HG03159 (cell line): ENCODE measurements around the gene MACC1.

ENCODE experiments used
- ATAC-seq: cut with Tn5 transposase; IDR thresholded peaks from one replicate; pipeline ENCODE4 v1.9.1; 2021; ENCODE audit warnings: mild to moderate bottlenecking, moderate library complexity; ENCODE audit not compliant: unreplicated experiment

The MACC1 gene

DNA sequence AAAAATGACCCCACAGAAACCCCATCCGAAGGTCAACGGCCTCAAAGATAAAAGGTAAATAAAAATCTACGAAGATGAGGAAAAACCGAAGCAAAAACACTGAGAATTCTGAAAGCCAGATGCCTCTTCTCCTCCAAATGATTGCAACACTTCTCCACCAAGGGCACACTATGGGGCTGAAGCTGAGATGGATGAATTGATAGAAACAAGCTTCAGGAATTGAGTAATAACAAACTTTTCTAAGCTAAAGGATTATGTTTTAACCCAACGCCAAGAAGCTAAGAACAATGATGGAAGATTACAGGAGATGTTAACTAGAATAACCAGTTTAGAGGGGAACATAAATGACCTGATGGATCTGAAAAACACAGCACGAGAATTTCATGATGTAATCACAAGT lies 127.8 kb downstream of the MACC1 start:
- no peak for ATAC-seq

DNA sequence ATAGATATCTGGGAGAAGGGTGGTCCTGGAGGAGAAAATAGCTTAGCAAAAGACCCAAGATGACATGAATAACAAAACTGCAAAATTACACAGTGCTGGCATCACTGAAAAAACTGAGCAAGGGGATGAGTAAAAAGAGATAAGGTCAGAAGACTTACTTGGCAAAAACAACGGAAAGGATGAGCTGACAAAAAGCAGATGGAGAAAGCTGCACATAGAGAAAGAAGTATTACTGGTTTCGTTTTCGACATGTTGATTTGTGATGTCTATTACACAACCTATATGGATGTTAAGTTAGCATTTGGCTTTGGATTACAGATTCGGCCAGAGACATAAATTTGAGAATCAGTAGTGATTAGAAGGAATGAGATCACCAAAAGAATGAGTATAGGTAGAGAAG lies 132.1 kb downstream of the MACC1 start:
- ATAC-seq = no peak
